ENCODE results near the gene RBPJL.

RBPJL gene

GRCh38 chr20:45358282-45359068, 51.8 kb downstream of the RBPJL start:
- in situ Hi-C loops (cut with MboI; ENCODE audit: low sequenced_read_pairs) = no loop called here

- in situ Hi-C loops (cut with MboI; ENCODE audit: low sequenced_read_pairs) = no loop called here
Measured at GRCh38 chr20:45359069-45359405, 52.4 kb downstream of the RBPJL start.

- in situ Hi-C loops (cut with MboI; ENCODE audit: low sequenced_read_pairs) = no loop called here
Measured at GRCh38 chr20:45359406-45360148, 52.9 kb downstream of the RBPJL start.

GRCh38 chr20:45361793-45362192, 55.2 kb downstream of the RBPJL start:
- in situ Hi-C loops (cut with MboI; ENCODE audit: low sequenced_read_pairs) = no loop called here

- in situ Hi-C loops (cut with MboI; ENCODE audit: low sequenced_read_pairs) = no loop called here
Measured at GRCh38 chr20:45362804-45363610, 56.4 kb downstream of the RBPJL start, which contains the start of gene SYS1. TSS of gene SYS1 (plus strand) at chr20:45363156. CDS start at chr20:45363532, 376 bp downstream.

- in situ Hi-C loops (cut with MboI; ENCODE audit: low sequenced_read_pairs) = no loop called here
Measured at GRCh38 chr20:45363611-45364492, 57.2 kb downstream of the RBPJL start.

GRCh38 chr20:45365444-45365970, 58.9 kb downstream of the RBPJL start:
- in situ Hi-C loops (cut with MboI; ENCODE audit: low sequenced_read_pairs) = no loop called here

GRCh38 chr20:45366192-45366591, 59.6 kb downstream of the RBPJL start:
- in situ Hi-C loops (cut with MboI; ENCODE audit: low sequenced_read_pairs) = no loop called here

- in situ Hi-C loops (cut with MboI; ENCODE audit: low sequenced_read_pairs) = no loop called here
Measured at GRCh38 chr20:45366631-45367030, 60.0 kb downstream of the RBPJL start.

- in situ Hi-C loops (cut with MboI; ENCODE audit: low sequenced_read_pairs) = no loop called here
Measured at GRCh38 chr20:45367126-45367525, 60.5 kb downstream of the RBPJL start.

All from HL-60/S4 treated with retinoic acid at 250 ng/mL for 4 days and 3 days (cell line).